AG08396 (cell line): Measurements from ENCODE around the gene ATP11A.

Experiments
- DNase-seq: peaks from one replicate; pipeline ENCODE4 v3.0.0; 2012; ENCODE audit warnings: low spot score, mixed read lengths

Gene ATP11A

GRCh38 chr13:112743451-112744167 is 53.8 kb downstream of the ATP11A start:
- no peak for DNase-seq

- no peak for DNase-seq
Observed at GRCh38 chr13:112744168-112745021, 54.6 kb downstream of the ATP11A start.

GRCh38 chr13:112746044-112746443 is 56.2 kb downstream of the ATP11A start:
- no peak for DNase-seq

DNA sequence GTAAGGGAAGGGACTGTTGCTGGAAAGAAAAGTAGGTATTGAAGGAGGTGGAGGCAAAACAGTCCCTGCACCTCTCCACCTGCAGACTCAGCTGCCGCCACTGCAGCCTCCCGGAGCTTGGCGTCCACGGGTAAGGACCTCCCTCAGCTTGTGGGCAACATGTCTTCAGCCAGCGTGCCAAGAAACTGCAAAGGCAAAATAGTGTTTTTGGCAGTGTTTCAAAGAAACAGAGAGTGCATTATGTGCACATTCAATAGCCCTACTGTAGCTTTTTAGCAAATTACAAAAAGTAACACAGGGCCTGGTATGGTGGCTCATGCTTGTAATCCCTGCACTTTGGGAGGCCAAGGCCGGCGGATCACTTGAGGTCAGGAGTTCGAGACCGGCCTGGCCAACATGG is 57.4 kb downstream of the ATP11A start:
- DNase-seq, result no peak

GRCh38 chr13:112748947-112749735 is 59.3 kb downstream of the ATP11A start:
- DNase-seq, result peak; percentile 58

GRCh38 chr13:112750570-112750969 is 60.7 kb downstream of the ATP11A start:
- DNase-seq, result no peak

GRCh38 chr13:112751617-112752016 is 61.8 kb downstream of the ATP11A start:
- DNase-seq, result no peak

- no peak for DNase-seq
Observed at GRCh38 chr13:112752211-112752610, 62.4 kb downstream of the ATP11A start.

DNA sequence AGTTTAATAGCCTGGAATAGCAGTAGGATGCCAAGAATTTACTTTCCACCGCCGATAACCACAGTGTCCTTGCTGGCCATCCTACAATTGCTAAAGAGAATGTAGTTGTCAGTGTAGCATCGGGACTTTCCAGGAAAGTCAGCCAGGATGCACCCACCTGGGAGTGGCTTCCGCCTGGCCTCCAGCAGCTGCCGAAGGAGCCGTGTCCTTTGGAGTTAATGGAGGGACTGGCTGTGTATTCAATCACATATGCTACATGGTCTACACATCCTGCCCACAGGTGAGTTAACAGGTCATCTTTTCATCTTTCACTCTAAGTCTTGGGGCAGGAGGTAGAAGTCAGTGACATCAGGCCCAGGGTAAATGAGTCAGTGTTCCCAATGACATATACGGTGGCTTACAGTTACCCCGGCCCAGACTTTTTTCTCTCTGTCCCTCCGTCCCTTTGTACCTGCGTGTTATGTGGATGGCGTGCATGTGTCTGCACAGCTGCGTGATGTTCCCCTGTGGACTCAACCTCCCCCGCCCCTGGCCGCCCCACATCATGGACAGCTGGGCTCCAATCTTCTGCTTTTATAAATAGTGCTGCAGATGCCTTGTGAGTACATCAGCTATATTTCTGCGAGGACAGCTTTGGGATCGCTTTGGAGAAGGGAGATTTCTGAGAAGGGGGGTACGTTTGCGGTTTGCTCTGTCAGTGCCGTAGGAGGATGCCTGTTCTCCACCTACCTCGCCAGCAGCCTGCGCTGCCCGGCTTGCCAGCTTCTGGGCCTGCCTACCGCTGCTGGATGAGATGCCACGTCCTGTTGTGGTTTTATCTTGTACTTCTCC is 63.1 kb downstream of the ATP11A start:
- DNase-seq, result no peak

GRCh38 chr13:112753833-112754232 is 64.0 kb downstream of the ATP11A start:
- DNase-seq, result no peak

- no peak for DNase-seq
Observed at GRCh38 chr13:112754281-112755025, 64.6 kb downstream of the ATP11A start.

- DNase-seq, result no peak
Observed at GRCh38 chr13:112755331-112755730, 65.5 kb downstream of the ATP11A start.

DNA sequence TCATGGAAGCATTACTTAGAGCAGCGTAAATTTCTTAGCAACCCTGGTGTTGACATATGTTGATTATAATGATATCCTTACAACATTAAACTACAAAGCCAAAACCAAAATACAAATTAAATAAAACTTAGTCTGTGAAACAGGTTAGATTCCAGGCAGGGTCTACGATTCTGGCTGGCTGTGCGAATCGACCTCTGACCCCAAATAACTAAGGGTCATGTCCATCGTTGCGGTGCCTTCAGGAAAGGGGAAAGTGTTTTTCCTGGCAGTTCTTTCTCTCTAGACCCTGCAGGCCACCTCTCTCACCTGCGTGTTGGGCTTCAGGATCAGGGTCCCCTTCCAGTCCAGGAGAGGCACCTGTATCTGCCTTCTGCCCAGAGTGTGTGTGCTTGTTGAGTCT is 66.2 kb downstream of the ATP11A start:
- DNase-seq, result no peak

DNA sequence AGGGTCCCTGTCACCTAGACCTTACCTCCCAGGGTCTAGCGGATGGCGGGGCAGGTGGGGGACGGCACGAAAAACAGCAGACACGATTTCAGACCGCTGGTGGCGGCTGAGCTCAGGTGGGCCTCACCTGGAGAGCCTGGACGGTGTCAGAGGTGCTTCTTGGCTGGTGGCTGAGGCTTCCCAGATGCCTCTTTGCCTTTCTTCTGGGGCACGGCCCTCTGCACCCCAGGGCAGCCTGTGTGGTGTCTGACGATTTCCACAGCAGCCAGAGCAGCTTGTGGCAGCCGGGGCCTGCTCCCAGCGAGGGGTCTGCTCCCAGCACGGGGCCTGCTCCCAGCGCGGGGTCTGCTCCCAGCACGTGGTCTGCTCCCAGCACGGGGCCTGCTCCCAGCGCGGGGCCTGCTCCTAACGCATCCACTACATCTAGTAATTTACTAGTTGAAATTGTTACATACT is 66.7 kb downstream of the ATP11A start:
- no peak for DNase-seq

GRCh38 chr13:112756967-112757758 is 67.3 kb downstream of the ATP11A start:
- no peak for DNase-seq

DNA sequence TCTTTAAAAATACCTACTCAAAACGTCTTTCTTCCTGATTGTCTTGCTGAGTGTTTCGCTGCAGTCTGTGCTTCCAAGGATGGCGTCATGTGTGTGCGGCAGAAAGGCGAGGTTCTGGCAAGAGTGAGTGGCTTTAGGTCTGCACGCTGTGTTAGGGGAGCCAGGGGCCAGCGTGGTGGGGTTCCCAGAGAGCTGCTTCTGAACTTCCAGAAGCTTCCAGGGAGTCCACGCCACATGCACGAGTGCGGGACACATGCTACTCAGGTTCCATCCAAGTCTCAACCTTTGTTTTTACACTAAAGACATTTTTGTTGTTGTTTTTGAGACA is 67.9 kb downstream of the ATP11A start:
- DNase-seq, result no peak

GRCh38 chr13:112759053-112759452 is 69.2 kb downstream of the ATP11A start:
- no peak for DNase-seq

DNA sequence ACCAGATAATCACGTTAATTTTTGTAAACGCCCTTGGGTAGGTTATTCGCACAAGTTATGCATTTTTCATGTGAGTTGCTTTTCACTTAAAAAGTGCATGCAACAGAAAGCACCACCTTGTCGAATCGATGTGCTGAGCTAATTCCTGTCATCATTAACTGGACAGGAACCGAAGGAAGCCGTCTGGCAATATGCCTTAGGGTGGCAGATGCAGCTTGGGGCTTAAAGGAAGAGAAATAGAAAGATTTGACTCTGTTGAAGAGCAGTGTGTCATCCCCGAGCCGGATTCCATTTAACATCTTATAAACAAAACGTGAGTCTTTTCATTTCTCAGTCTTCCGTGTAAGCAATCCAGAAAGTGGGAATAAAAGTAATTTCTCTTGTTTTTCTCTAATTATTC is 70.0 kb downstream of the ATP11A start:
- DNase-seq, result no peak

DNA sequence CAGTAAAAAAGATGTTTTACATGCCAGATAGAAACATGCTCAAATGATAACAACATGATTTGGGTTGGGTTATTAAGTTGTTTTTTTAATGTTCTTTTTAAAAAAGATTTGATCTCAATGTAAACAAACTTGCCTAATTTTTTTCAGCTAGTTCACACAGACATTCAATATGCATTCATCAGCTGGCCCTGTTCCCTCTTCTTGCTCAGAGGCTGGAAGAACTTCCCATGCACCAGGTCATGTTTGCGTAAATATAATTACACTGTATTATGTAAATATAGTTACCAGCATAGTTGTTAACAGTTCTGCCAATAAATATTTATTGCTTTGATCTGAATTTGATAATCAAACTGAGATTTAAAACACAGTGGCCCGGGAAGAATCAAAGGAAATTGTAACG is 70.6 kb downstream of the ATP11A start:
- DNase-seq, result peak; percentile 61

GRCh38 chr13:112760931-112761330 is 71.1 kb downstream of the ATP11A start:
- DNase-seq, result no peak
